SHP77 (cell line): ENCODE measurements around the gene KLK1.

Experiments
- DNase-seq, 2 experiments: peaks; one replicate each; lab custom pipeline; 2025; lab: John Stamatoyannopoulos, UW

Gene KLK1

DNA sequence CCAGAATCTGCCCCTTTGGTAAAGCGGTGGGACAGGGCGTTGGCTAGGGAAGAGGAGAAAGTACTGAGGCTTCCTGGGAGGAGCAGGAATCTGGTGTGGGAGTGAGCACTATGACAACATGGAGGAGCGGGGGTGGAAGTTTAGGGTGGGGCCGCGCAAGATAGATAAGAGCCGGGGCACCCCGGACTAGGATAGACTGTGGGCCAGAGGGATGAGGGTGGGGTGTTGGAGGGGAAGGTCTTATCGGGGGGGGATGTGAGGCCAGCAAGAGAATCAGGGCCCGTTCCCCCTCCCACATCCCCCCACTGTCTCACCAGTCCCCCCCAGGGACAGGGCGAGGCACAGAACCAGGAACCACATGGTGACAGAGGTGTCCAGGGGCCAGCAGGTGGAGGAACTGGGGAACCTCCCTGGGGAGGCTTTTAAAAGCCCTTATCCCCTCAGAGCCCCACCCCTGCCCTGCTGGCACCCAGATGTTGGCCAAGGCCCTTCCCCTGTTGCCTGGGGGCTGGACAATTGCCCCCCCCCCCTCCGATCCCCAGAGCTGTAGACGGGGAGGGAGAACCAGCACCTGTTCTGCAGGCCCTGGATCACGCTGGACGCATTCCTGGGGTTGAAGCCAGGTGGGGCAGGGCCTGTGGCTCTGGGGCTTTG lies at the start of gene KLK1:
Gene KLK1, minus strand, starts transcription at position 399 of the 654 bp plus-strand sequence. Its CDS starts 39 bp downstream, at position 360.
- no peak for DNase-seq

DNA sequence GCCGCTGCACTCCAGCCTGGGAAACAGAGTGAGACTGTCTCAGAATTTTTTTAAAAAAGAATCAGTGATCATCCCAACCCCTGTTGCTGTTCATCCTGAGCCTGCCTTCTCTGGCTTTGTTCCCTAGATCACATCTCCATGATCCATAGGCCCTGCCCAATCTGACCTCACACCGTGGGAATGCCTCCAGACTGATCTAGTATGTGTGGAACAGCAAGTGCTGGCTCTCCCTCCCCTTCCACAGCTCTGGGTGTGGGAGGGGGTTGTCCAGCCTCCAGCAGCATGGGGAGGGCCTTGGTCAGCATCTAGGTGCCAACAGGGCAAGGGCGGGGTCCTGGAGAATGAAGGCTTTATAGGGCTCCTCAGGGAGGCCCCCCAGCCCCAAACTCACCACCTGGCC lies 49.5 kb upstream of the KLK1 start, which contains the start of gene KLK2:
Gene KLK2, plus strand, starts transcription at position 384 of the 400 bp plus-strand sequence. CDS start 35 bp downstream, outside the sequence.
- DNase-seq, result no peak

DNA sequence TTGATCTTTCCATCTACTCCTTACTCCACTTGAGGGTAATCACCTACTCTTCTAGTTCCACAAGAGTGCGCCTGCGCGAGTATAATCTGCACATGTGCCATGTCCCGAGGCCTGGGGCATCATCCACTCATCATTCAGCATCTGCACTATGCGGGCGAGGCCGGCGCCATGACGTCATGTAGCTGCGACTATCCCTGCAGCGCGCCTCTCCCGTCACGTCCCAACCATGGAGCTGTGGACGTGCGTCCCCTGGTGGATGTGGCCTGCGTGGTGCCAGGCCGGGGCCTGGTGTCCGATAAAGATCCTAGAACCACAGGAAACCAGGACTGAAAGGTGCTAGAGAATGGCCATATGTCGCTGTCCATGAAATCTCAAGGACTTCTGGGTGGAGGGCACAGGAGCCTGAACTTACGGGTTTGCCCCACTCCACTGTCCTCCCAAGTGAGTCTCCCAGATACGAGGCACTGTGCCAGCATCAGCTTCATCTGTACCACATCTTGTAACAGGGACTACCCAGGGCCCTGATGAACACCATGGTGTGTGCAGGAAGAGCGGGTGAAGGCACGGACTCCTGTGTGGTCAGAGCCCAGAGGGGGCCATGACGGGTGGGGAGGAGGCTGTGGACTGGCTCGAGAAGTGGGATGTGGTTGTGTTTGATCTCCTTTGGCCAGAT lies 47.0 kb upstream of the KLK1 start:
- DNase-seq, result peak; percentile 76 to 83

DNA sequence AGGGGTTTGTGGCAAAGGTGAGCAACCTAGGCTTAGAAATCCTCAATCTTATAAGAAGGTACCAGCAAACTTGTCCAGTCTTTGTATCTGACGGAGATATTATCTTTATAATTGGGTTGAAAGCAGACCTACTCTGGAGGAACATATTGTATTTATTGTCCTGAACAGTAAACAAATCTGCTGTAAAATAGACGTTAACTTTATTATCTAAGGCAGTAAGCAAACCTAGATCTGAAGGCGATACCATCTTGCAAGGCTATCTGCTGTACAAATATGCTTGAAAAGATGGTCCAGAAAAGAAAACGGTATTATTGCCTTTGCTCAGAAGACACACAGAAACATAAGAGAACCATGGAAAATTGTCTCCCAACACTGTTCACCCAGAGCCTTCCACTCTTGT lies 45.9 kb upstream of the KLK1 start:
- DNase-seq, result no peak

DNA sequence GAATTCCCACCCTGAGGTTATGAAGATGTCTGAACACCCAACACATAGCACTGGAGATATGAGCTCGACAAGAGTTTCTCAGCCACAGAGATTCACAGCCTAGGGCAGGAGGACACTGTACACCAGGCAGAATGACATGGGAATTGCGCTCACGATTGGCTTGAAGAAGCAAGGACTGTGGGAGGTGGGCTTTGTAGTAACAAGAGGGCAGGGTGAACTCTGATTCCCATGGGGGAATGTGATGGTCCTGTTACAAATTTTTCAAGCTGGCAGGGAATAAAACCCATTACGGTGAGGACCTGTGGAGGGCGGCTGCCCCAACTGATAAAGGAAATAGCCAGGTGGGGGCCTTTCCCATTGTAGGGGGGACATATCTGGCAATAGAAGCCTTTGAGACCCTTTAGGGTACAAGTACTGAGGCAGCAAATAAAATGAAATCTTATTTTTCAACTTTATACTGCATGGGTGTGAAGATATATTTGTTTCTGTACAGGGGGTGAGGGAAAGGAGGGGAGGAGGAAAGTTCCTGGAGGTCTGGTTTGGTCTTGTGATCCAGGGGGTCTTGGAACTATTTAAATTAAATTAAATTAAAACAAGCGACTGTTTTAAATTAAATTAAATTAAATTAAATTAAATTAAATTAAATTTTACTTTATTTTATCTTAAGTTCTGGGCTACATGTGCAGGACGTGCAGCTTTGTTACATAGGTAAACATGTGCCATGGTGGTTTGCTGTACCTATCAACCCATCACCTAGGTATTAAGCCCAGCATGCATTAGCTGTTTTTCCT lies 38.1 kb upstream of the KLK1 start:
- DNase-seq, result no peak

DNA sequence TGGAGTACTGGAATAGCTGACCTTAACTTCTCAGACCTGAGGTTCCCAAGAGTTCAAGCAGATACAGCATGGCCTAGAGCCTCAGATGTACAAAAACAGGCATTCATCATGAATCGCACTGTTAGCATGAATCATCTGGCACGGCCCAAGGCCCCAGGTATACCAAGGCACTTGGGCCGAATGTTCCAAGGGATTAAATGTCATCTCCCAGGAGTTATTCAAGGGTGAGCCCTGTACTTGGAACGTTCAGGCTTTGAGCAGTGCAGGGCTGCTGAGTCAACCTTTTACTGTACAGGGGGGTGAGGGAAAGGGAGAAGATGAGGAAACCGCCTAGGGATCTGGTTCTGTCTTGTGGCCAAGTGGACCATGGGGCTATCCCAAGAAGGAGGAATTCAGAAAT lies 37.4 kb upstream of the KLK1 start:
- no peak for DNase-seq

DNA sequence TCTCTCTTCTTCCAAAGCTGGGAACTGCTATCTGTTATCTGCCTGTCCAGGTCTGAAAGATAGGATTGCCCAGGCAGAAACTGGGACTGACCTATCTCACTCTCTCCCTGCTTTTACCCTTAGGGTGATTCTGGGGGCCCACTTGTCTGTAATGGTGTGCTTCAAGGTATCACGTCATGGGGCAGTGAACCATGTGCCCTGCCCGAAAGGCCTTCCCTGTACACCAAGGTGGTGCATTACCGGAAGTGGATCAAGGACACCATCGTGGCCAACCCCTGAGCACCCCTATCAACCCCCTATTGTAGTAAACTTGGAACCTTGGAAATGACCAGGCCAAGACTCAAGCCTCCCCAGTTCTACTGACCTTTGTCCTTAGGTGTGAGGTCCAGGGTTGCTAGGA lies 36.3 kb upstream of the KLK1 start:
- no peak for DNase-seq

DNA sequence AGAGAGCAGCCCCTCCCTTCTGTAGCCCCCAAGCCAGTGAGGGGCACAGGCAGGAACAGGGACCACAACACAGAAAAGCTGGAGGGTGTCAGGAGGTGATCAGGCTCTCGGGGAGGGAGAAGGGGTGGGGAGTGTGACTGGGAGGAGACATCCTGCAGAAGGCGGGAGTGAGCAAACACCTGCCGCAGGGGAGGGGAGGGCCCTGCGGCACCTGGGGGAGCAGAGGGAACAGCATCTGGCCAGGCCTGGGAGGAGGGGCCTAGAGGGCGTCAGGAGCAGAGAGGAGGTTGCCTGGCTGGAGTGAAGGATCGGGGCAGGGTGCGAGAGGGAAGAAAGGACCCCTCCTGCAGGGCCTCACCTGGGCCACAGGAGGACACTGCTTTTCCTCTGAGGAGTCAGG lies 35.3 kb upstream of the KLK1 start:
- peak; percentile 69 to 72 for DNase-seq

DNA sequence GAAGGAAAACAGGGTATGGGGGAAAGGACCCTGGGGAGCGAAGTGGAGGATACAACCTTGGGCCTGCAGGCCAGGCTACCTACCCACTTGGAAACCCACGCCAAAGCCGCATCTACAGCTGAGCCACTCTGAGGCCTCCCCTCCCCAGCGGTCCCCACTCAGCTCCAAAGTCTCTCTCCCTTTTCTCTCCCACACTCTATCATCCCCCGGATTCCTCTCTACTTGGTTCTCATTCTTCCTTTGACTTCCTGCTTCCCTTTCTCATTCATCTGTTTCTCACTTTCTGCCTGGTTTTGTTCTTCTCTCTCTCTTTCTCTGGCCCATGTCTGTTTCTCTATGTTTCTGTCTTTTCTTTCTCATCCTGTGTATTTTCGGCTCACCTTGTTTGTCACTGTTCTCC lies 33.8 kb upstream of the KLK1 start:
- DNase-seq, result no peak

DNA sequence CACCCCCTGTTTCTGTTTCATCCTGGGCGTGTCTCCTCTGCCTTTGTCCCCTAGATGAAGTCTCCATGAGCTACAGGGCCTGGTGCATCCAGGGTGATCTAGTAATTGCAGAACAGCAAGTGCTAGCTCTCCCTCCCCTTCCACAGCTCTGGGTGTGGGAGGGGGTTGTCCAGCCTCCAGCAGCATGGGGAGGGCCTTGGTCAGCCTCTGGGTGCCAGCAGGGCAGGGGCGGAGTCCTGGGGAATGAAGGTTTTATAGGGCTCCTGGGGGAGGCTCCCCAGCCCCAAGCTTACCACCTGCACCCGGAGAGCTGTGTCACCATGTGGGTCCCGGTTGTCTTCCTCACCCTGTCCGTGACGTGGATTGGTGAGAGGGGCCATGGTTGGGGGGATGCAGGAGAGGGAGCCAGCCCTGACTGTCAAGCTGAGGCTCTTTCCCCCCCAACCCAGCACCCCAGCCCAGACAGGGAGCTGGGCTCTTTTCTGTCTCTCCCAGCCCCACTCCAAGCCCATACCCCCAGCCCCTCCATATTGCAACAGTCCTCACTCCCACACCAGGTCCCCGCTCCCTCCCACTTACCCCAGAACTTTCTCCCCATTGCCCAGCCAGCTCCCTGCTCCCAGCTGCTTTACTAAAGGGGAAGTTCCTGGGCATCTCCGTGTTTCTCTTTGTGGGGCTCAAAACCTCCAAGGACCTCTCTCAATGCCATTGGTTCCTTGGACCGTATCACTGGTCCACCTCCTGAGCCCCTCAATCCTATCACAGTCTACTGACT lies 31.2 kb upstream of the KLK1 start, which contains the start of gene KLK3:
Gene KLK3, plus strand, starts transcription at position 280 of the 775 bp plus-strand sequence. Its CDS starts 41 bp downstream, at position 321.
- no peak for DNase-seq

DNA sequence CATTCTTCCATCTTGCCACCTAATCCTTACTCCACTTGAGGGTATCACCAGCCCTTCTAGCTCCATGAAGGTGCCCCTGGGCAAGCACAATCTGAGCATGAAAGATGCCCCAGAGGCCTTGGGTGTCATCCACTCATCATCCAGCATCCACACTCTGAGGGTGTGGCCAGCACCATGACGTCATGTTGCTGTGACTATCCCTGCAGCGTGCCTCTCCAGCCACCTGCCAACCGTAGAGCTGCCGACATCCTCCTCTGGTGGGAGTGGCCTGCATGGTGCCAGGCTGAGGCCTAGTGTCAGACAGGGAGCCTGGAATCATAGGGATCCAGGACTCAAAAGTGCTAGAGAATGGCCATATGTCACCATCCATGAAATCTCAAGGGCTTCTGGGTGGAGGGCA lies 28.0 kb upstream of the KLK1 start:
- DNase-seq, result peak; percentile 16 to 71

DNA sequence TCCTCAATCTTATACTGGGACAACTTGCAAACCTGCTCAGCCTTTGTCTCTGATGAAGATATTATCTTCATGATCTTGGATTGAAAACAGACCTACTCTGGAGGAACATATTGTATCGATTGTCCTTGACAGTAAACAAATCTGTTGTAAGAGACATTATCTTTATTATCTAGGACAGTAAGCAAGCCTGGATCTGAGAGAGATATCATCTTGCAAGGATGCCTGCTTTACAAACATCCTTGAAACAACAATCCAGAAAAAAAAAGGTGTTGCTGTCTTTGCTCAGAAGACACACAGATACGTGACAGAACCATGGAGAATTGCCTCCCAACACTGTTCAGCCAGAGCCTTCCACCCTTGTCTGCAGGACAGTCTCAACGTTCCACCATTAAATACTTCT lies 27.2 kb upstream of the KLK1 start:
- DNase-seq, result no peak

DNA sequence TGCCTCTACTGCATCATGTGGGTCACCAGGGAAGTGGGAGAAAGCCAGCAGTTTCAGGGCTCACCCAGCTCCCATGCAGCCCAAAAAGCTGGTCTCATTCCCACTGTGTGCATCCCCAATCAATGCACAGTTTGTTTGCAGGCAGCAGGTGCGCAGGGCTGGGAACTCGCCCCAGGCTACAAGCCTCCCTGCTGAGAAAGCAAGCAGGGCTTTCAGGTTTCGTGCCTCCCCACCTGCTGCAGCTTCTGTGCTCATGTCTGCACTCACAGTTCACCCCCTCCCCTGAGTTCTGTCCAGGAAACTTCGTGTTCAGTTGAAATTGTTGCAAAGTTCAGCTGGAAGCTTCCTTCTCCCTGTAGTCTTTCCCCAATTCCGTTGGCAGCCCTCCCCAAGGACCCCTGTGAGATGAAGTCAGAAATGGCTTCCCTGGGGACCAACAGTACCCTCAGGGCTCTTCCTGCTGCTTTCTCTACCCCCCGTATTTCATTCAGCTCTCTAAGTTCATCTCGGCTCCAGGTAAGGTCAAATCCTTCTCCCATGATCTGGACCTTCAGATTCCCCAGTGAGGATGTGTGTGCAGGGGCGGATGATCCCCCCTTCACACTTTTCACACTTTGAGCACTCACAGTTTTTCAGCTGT lies 20.8 kb upstream of the KLK1 start:
- peak; percentile 25 to 40 for DNase-seq

DNA sequence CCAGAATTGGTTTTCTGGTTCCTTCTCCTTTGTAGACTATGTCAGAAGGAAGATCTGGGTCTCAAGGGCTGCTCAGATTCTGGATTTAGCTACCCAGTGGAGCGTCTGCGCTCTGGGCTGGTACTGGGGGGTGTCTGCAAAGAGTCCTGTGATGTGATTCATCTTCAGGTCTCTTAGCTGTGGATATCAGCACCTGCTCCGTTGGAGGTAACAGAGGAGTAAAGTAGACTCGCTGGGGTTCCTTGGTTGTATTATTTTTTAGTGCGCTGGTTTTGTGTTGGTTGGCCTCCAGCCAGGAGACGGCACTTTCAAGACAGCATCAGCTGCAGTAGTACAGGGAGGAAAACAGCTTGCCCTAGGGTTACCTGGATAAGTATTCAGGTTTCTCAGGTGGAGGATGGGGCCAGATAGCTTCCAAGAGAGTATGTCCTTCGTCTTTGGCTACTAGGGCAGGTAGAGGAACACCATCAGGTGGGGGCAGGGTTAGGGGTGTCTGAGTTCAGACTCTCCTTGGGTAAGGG lies 20.2 kb upstream of the KLK1 start:
- DNase-seq, result no peak

DNA sequence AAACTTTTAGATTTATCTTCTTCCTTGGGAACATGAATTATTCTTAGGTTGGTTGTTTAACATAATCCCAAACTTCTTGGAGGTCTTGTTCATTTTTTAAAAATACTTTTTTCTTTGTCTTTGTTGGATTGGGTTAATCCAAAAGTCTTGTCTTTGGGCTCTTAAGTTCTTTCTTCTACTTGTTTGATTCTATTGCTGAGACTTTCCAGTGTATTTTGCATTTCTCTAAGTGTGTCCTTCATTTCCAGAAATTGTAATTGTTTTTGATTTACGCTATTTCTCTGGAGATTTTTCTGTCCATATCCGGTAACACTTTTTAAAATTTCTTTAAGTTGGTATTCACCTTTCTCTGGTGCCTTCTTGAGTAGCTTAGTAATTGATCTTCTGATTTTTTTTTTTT lies 19.6 kb upstream of the KLK1 start:
- no peak for DNase-seq

DNA sequence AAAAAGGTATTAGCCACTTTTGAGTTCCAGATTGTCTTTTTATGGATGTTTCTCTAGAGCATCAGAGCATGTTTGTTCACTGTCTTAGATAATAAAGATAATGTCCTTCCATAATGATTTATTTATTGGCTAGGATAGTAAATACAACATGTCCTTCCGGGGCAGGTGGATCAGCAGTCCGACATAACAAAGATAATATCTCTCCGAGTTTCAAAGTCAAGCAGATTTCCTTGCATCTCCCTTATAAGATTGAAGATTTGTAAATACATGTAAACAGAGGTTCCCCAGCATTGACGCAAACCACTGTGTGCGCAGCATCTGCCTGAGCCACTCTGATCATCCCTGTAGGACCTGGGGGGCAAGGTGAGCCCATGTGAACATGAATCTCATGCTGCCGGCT lies 18.5 kb upstream of the KLK1 start:
- DNase-seq, result no peak

DNA sequence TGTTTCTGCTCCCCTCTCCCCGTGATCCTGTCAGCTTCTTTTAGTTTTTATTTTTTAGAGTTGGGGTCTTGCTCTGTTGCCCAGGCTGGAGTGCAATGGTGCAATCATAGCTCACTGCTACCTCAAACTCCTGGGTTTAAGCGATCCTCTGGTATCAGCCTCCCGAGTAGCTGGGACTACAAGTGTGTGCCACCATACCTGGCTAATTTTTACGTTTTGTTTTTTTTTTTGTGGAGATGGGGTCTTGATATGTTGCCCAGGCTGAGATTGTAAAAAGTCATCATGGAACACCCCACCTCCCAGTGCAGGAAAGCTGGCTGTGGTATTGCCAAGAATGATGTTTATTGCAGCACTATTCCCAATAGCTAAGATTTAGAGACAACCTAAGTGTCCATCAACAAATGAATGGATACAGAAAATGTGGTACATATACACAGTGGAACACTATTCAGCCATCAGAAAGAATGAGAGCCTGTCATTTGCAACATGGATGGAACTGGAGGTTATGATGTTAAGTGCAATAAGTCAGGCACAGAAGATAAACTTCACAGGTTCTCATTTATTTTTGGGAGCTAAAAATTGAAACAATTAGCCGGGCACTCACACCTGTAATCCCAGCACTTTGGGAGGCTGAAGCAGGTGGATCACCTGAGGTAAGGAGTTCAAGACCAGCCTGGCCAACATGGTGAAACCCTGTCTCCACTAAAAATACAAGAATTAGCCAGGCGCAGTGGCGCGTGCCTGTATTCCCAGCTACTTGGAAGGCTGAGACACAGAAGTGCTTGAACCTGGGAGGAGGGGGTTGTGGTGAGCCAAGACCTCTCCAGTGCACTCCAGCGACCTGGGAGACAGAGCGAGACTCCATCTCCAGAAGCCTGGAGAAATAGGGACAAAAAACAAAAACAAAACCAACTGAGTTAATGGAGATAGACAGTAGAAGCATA lies 16.4 kb upstream of the KLK1 start:
- DNase-seq, result no peak

DNA sequence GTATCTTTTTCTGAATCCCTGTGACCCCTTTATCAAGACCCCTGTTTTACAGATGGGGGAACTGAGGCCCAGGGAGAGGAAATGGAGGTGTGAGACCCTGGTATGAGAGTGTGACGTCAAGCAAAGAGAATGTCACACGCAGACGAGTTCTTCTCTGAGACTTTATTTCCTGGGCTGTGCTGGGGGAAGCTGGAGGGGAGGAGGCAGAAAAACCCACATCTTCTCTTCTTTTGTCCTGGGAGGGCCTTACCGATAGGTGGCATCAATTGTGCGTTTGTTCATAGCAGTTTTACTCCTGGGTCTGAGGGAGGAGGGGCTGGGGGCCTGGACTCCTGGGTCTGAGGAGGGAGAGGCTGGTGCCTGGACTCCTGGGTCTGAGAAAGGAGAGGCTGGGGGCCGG lies 14.7 kb upstream of the KLK1 start:
- DNase-seq, result peak; percentile 22 to 38

DNA sequence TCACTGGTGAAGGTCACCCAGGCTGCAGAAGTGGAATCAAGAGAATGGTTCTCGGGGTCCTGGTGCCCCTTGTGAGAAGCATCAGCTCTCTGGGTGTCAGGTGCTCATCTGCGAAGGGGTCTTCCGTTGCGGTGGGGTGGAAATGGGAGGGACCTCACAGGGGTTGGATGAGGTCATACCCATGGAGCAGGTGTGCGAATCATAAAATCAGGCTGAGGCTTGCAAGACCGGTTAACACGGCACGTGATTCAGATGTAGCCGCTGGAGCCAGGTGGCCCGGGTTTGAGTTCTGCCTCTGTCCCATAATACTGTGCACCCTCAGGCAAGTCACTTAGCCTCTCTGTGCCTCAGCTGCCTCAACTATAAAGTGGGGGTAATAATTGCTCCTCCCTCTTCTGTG lies 13.7 kb upstream of the KLK1 start:
- peak; percentile 84 to 87 for DNase-seq

DNA sequence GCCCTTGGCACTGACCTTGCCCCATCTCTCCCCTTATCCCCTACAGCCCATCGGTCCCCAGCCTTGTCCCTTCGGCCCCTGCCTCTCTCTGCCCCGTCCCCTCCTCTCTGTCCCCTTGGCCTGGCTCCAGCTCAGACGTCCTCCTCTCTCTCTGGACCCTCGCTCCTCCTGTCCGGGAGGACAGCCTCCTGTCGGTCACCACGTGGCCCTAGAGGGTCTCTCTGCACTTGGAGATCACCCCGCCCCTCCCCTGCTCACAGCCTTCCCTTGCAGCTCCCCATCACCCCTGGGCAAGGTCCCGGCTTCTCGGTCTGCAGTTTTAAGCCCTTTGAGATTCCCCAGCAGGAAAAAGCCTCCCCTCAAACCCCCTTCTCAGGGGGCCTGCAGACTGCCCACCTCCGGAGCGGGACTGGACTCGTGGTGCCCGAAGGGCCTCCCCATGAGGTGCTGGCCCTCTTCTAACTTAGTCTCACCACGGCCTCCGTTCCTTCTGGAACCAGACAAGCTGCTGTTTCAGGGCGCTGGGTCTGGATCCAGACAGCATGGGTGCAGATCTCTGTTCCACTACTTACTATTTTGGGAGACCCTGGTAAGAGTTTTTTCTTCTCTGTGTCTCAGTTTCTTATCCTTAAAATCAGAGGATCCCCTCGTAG lies 13.1 kb upstream of the KLK1 start:
- peak; percentile 55 to 65 for DNase-seq
